ENCODE measurements around the gene NOP9. TPM values are rescaled to one million over a fixed set of nuclear protein-coding genes. Genes with fewer than 3 reads are reported as not detected.
A peak's percentile ranks its signal among the peaks of the same experiment; 100 is the strongest.

The NOP9 gene
- total RNA-seq, 3 donors from 2014 or later, result 18.4 to 21.0 (median 19.0) TPM

DNA sequence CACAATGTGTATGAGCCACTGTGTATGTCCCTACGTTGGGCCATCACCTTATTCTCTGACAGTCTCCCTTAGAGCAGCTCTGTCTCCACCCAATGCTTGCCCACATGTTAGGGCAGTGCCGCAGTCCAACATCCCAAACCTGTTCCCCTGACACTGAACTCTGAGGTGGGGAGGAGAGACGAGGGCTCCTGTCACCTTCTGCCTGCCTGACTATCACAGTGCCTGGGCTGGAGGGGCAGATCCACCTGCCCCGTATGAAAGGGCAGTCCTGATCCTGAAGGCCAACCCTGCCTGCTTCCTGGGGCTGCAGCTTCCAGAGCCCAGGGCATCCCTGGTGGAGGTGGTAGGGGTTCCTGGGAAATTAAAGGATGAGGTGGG, 38.9 kb upstream of the NOP9 start:
- Histone ChIP-seq H3K4me1 (no peaks in the 10 kb centered on the region), H3K36me3 (no peaks in the 10 kb centered on the region), H3K9me3 (no peaks in the 10 kb centered on the region), H3K27ac (peak overlapping the region in 1 of 2 donors; percentile 82), H3K4me3 (no peak overlapping the region), H3K27me3 (no peaks in the 10 kb centered on the region)
- TF ChIP-seq POLR2AphosphoS5 (IDR thresholded peaks at IDR 0.05), result no peak
- TF ChIP-seq, protein P1, sequence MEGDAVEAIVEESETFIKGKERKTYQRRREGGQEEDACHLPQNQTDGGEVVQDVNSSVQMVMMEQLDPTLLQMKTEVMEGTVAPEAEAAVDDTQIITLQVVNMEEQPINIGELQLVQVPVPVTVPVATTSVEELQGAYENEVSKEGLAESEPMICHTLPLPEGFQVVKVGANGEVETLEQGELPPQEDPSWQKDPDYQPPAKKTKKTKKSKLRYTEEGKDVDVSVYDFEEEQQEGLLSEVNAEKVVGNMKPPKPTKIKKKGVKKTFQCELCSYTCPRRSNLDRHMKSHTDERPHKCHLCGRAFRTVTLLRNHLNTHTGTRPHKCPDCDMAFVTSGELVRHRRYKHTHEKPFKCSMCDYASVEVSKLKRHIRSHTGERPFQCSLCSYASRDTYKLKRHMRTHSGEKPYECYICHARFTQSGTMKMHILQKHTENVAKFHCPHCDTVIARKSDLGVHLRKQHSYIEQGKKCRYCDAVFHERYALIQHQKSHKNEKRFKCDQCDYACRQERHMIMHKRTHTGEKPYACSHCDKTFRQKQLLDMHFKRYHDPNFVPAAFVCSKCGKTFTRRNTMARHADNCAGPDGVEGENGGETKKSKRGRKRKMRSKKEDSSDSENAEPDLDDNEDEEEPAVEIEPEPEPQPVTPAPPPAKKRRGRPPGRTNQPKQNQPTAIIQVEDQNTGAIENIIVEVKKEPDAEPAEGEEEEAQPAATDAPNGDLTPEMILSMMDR (IDR thresholded peaks at IDR 0.05), result no peak
- no peak for TF ChIP-seq POLR2A (IDR thresholded peaks at IDR 0.05)
- no peak for DNase-seq (ENCODE audit: low spot score in 2 of 2)
- intact Hi-C loops (cut with DNase I; ENCODE audit: low total_unique reads), result no loop called here

DNA sequence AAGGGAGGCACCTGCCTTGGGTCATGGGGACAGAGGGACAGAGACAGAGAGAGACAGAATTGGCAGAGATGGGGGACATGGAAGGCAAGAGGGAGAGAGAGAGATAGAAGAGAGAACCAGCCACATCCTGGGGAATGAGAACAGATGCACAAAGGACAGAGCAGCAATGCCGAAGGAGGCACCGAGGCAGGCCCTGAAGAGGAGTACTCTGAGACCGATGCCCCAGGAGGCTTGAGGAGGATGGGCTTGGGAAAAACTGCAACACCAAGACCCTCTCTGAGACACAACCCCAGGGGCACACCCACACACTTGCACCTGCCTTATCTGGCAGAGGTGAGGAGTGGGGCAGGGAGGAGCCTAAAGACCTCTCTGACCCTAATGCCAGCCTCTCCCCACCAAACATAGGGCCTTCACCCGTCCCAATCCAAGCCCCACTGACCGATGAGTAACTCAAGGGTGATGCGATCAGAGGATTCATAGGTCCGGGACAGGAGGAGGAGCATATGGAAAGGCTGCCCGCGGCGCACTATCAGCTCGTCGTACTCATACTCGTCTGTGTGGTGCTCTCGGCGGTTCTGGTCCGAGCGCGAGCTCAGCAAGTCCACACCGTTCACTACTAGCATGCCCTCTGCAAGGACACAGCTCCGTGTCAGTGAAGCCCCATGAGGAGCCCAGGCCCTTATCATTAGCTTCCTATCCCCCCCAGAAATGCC, 38.2 kb upstream of the NOP9 start:
- H3K9me3 ChIP-seq, result no peaks in the 10 kb centered on the region
- TF ChIP-seq, protein P1 (IDR thresholded peaks at IDR 0.05), result no peak
- TF ChIP-seq POLR2A (IDR thresholded peaks at IDR 0.05) (no peak), POLR2AphosphoS5 (IDR thresholded peaks at IDR 0.05) (no peak)
- H3K27ac ChIP-seq, result no peak overlapping the region
- H3K27me3 ChIP-seq, result no peaks in the 10 kb centered on the region
- intact Hi-C loops (cut with DNase I; ENCODE audit: low total_unique reads), result no loop called here
- no peak for DNase-seq (ENCODE audit: low spot score in 2 of 2)
- no peaks in the 10 kb centered on the region for H3K4me1 ChIP-seq
- peaks cover 4% of the 10 kb centered on the region for H3K36me3 ChIP-seq
- H3K4me3 ChIP-seq, result no peak overlapping the region

DNA sequence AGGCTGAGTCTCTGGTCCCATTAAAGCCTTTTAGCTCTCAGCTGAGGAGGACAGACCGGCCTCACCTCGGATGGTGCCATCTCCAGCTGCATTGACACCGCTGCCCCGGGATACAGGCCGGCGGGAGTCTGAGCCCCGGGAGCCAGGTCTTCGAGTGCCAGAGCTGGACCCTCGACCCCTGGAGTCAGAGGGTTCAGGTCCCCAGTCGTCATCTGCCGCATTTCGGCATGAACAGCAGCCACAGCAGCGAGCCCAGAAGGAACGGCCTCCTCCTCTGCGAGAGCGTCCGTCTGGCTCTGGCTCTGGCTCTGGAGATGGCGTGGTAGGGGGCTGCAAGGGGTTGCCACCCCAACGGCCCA, 37.7 kb upstream of the NOP9 start:
- Histone ChIP-seq H3K27ac (no peak overlapping the region), H3K27me3 (no peaks in the 10 kb centered on the region), H3K36me3 (peaks cover 9% of the 10 kb centered on the region), H3K9me3 (no peaks in the 10 kb centered on the region), H3K4me1 (no peaks in the 10 kb centered on the region), H3K4me3 (no peak overlapping the region)
- DNase-seq (ENCODE audit: low spot score in 2 of 2), result no peak
- TF ChIP-seq, protein P1 (IDR thresholded peaks at IDR 0.05), result no peak
- no peak for TF ChIP-seq POLR2A (IDR thresholded peaks at IDR 0.05)
- no peak for TF ChIP-seq POLR2AphosphoS5 (IDR thresholded peaks at IDR 0.05)
- intact Hi-C loops (cut with DNase I; ENCODE audit: low total_unique reads), result no loop called here

DNA sequence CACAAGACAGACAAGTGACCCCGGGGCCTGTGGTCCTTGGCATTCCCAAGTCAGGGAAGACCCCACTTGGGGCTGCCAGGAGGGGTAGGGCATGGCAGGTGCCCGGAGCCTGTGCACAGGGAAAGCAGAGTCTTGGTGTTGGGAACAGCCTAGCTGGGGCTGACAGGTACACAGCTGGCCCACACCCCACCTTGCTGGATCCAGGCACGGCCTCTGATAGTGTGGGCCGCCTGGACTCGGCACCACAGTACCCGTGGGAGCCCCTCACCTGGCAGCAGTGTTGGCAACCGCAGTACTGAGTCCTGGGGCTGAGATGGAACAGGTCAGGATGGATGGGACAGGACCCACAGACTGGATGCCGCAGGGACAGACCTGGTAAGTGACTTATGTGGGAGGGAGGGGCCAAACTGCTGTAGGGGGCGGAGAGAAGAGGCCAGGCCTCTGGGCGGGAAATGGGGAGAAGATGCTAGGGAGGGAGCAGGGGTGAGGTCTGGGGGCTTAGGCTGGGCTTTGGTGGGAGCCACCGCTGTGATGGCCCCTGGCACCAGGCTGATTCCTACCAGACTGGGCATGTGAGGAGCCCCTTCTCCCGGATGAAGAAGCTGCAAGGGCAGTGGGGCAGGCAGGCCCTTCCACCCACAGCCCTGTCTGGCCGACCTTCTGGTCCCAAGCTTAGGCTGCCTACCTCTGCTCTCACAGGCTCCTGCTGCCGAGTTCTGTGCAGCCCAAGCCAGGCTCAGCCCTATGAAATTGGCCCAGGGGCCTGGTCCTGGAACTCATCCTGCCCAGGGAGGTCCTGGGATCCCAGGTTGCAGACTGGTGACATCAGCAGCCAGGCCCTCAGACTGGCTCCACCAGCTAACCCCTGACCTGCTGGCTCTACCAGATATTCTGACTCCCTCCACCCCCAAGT, 36.6 kb upstream of the NOP9 start, which contains the start of gene TGM1:
TGM1 (minus strand) TSS at position 357 of the 913 bp plus-strand sequence. CDS start 825 bp downstream, outside the sequence.
- H3K36me3 ChIP-seq, result peaks cover 9% of the 10 kb centered on the region
- no peaks in the 10 kb centered on the region for H3K9me3 ChIP-seq
- no peaks in the 10 kb centered on the region for H3K4me1 ChIP-seq
- no peak for DNase-seq (ENCODE audit: low spot score in 2 of 2)
- TF ChIP-seq POLR2AphosphoS5 (IDR thresholded peaks at IDR 0.05) (no peak), POLR2A (IDR thresholded peaks at IDR 0.05) (no peak)
- TF ChIP-seq, protein P1 (IDR thresholded peaks at IDR 0.05), result no peak
- peak within 1 kb of the TSS; percentile 45 to 55 for H3K27ac ChIP-seq
- H3K4me3 ChIP-seq, result no peak within 1 kb of the TSS
- intact Hi-C loops (cut with DNase I; ENCODE audit: low total_unique reads), result no loop called here
- no peaks in the 10 kb centered on the region for H3K27me3 ChIP-seq

DNA sequence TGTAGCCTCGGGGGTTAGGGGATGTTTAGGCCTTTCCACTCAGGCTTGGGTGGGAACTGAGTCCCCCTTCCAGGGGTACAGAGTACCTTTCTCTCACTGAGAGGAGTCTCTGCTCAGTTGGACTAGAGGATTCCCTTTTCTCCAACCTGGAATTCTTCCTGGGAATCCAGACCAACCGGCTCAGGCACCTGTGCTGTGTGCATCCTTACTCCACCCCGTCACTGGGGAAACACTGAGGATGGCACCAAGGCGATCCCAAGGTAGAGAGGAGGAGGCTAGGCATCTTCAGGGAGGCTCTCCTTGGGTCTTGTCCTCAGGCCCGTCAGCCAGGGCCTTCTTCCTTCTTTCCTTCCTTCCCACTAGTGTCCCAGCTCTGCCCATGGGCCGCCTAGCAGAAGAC, 35.8 kb upstream of the NOP9 start:
- peaks cover 9% of the 10 kb centered on the region for H3K36me3 ChIP-seq

More for the DNA sequence above, 35.8 kb upstream of the NOP9 start:
- Histone ChIP-seq H3K27ac (peak overlapping the region; percentile 45 to 55), H3K27me3 (no peaks in the 10 kb centered on the region), H3K4me3 (no peak overlapping the region), H3K4me1 (no peaks in the 10 kb centered on the region), H3K9me3 (no peaks in the 10 kb centered on the region)
- intact Hi-C loops (cut with DNase I; ENCODE audit: low total_unique reads), result no loop called here
- TF ChIP-seq POLR2AphosphoS5 (IDR thresholded peaks at IDR 0.05), result no peak
- TF ChIP-seq, protein P1 (IDR thresholded peaks at IDR 0.05), result no peak
- DNase-seq (ENCODE audit: low spot score in 2 of 2), result no peak
